Measurements from ENCODE around the gene DGAT2L6.
"Not testable (repeated sequence)": the region's sequence is repeated elsewhere in the genome, so short reads cannot be mapped to it uniquely, and the experiment has no call there.

GRCh38 chrX:70243601-70244000, 66.3 kb downstream of the DGAT2L6 start:
- TF ChIP-seq CTCF (IDR thresholded peaks at IDR 0.05; ENCODE audit: low read length); EZH2 (optimal IDR thresholded peaks at IDR 0.05; ENCODE audit: low read depth, low read length); EZH2phosphoT487 (IDR thresholded peaks at IDR 0.05; ENCODE audit: low read length): not testable (repeated sequence)
